T47D (cell line): ENCODE results near the gene RNF43.

Experiments
- DNase-seq, 2 experiments: peaks; one replicate each; pipeline versions ENCODE4 v3.0.0 to v3.0.0-alpha.2; 2011 to 2012; ENCODE audit warnings: low read depth in 1 of 2, low spot score in 1 of 2
- JUND ChIP-seq: IDR thresholded peaks from 2 replicates; pipeline ENCODE4 v1.6.1; 2012; ENCODE audit warnings: low read depth
- in situ Hi-C: cut with HindIII; loops from 2 replicates; pipeline ENCODE4 v1.10.0; 2016; ENCODE audit warnings: low sequenced_read_pairs, low pct_unique_long_range_greater_than_20kb

The RNF43 gene

GRCh38 chr17:58373923-58374322 is 43.4 kb downstream of the RNF43 start:
- no peak for TF ChIP-seq JUND
- in situ Hi-C loops, result no loop called here
- DNase-seq, result no peak

GRCh38 chr17:58373003-58373402 is 44.3 kb downstream of the RNF43 start:
- in situ Hi-C loops, result no loop called here
- TF ChIP-seq JUND, result no peak
- DNase-seq, result no peak

GRCh38 chr17:58371300-58371950 is 45.9 kb downstream of the RNF43 start:
- no peak for DNase-seq
- no peak for TF ChIP-seq JUND
- in situ Hi-C loops, result no loop called here

GRCh38 chr17:58370716-58371115 is 46.6 kb downstream of the RNF43 start:
- no peak for DNase-seq
- in situ Hi-C loops, result no loop called here
- TF ChIP-seq JUND, result no peak

GRCh38 chr17:58370309-58370708 is 47.0 kb downstream of the RNF43 start:
- no peak for DNase-seq
- TF ChIP-seq JUND, result no peak
- in situ Hi-C loops, result no loop called here

GRCh38 chr17:58369214-58370031 is 47.9 kb downstream of the RNF43 start:
- in situ Hi-C loops, result no loop called here
- no peak for DNase-seq
- no peak for TF ChIP-seq JUND

- TF ChIP-seq JUND, result no peak
- no peak for DNase-seq
- in situ Hi-C loops, result no loop called here
Observed at GRCh38 chr17:58368860-58369213, 48.5 kb downstream of the RNF43 start.
